Progenitor cell of endocrine pancreas (in vitro differentiated cells): ENCODE measurements around the gene LINGO3. TPM values are rescaled to one million over a fixed set of nuclear protein-coding genes. Genes with fewer than 3 reads are reported as not detected.

Experiments used
- DNase-seq: peaks from one replicate; pipeline ENCODE4 v3.0.0; 2021; ENCODE audit warnings: low spot score; ENCODE audit not compliant: unreplicated experiment
- H3K27ac Mint-ChIP-seq: 2 replicates; pipeline ENCODE4 v1.8.0; 2021; ENCODE audit warnings: mild to moderate bottlenecking, moderate library complexity, mixed read lengths
- H3K27me3 Mint-ChIP-seq: 2 replicates; pipeline ENCODE4 v1.8.0; 2021; ENCODE audit warnings: mixed read lengths
- H3K36me3 Mint-ChIP-seq: 2 replicates; pipeline ENCODE4 v1.8.0; 2022; ENCODE audit warnings: mixed read lengths; ENCODE audit not compliant: insufficient read depth
- H3K4me1 Mint-ChIP-seq: 2 replicates; pipeline ENCODE4 v1.8.0; 2021; ENCODE audit warnings: low read depth, mixed read lengths
- H3K4me3 Mint-ChIP-seq: 2 replicates; pipeline ENCODE4 v1.8.0; 2021; ENCODE audit warnings: low read depth, mild to moderate bottlenecking, moderate library complexity, mixed read lengths
- H3K9me3 Mint-ChIP-seq: 2 replicates; pipeline ENCODE4 v1.8.0; 2021; ENCODE audit warnings: low read depth, mixed read lengths
- total RNA-seq: library from RNA; stranded (reverse); gene quantifications from 2 replicates; pipeline ENCODE4 v1.2.1, GENCODE V29; 2021
- TF ChIP-seq, protein P1 (sequence below): fragments of 200-600 bp; sonication (generic); IDR thresholded peaks from one replicate; pipeline ENCODE4 v1.5.0; 2021; ENCODE audit warnings: antibody characterized with exemption, mild to moderate bottlenecking; ENCODE audit not compliant: unreplicated experiment

The LINGO3 gene
- total RNA-seq, 1 donor from 2014 or later, result 0.17 TPM

DNA sequence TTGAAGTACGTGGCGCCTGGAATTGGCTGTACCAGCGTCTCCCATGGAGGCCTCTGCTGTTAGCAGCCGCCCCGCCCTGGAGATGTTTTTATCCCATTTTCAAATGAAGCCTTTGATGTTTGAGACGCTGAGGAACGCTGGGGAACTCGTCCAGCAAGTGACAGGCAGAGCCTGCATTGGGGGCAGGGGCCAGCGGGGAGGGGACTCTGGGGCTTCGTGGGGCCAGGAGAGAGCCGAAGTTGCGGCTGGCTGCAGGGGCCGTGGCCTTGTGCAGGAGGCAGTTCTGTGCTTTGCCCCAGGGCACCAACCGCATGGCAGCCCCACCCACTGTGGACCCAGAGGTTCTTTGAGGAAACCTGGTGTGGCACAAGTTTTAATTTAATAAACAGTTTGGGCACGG, 34.0 kb upstream of the LINGO3 start:
- Mint-ChIP-seq H3K4me1 (no peaks in the 10 kb centered on the region), H3K9me3 (no peaks in the 10 kb centered on the region), H3K27me3 (no peaks in the 10 kb centered on the region), H3K27ac (no peak overlapping the region), H3K4me3 (no peak overlapping the region), H3K36me3 (no peaks in the 10 kb centered on the region)
- no peak for DNase-seq
- TF ChIP-seq, protein P1, sequence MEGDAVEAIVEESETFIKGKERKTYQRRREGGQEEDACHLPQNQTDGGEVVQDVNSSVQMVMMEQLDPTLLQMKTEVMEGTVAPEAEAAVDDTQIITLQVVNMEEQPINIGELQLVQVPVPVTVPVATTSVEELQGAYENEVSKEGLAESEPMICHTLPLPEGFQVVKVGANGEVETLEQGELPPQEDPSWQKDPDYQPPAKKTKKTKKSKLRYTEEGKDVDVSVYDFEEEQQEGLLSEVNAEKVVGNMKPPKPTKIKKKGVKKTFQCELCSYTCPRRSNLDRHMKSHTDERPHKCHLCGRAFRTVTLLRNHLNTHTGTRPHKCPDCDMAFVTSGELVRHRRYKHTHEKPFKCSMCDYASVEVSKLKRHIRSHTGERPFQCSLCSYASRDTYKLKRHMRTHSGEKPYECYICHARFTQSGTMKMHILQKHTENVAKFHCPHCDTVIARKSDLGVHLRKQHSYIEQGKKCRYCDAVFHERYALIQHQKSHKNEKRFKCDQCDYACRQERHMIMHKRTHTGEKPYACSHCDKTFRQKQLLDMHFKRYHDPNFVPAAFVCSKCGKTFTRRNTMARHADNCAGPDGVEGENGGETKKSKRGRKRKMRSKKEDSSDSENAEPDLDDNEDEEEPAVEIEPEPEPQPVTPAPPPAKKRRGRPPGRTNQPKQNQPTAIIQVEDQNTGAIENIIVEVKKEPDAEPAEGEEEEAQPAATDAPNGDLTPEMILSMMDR, result no peak

DNA sequence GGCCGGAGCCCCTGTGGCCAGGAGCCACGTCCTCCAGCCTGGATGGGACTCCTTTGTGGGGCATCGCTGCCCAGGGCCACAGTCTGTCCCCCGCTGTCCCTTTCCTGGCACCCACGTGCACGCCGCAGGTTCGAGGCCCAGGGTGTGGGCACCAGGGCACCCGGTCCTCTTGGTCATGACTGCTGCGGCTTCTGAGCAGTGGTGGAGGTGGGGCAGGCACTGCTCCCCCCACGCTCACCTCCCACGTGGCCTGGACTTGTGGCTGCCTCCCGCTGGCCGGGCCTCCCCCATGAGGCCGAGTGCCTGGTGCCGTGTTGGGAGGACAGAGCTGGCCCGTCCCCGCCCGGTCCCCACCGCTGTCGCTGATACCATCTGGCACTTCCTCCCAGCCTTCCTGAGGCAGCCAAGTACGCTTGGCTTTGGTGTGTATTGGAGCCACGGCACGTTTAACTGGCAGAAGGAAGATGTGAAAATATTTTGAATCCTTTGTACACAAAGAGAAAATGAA, 33.3 kb upstream of the LINGO3 start:
- H3K27me3 Mint-ChIP-seq, result no peaks in the 10 kb centered on the region
- peaks cover under 1% of the 10 kb centered on the region for H3K4me1 Mint-ChIP-seq
- H3K9me3 Mint-ChIP-seq, result no peaks in the 10 kb centered on the region
- no peak for DNase-seq
- H3K27ac Mint-ChIP-seq, result no peak overlapping the region
- H3K36me3 Mint-ChIP-seq, result no peaks in the 10 kb centered on the region
- TF ChIP-seq, protein P1, result no peak
- no peak overlapping the region for H3K4me3 Mint-ChIP-seq

DNA sequence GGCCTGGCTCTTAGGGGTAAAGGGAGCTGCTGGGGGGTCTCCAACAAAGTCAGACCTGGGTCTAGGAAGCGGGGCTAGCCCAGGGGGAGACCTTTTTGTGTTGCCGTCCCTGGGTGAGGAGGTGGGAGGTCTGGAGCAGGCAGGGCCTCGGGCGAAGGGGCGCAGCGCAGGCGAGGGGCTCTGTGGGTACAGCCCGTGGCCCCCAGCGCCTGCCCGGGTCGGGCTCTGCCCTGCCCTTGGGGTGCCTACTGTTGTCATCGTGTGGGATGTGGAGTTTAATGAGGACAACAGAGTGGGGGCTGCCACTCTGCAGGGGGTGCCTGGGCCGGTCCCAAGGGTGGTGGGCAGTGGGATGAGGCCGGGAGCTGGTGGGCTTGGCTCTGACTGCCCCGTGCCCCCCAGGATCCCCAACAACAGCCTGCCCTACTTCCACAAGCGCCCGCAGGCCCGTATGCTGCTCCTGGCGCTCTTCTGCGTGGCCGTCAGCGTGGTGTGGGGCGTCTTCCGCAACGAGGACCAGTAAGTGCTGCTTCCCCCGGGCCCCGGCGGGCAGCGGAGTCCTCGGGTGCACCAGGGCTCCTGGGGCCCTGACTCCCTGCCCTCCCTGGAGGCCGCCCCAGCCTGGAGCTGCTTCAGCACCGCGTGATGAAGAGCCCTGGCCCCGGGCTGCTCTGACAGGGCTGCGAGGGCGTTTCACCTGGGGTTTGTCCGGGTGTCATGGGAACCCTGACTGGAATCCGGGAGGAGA, 32.7 kb upstream of the LINGO3 start:
- Mint-ChIP-seq H3K27me3 (no peaks in the 10 kb centered on the region), H3K27ac (no peak overlapping the region), H3K4me3 (no peak overlapping the region), H3K9me3 (no peaks in the 10 kb centered on the region), H3K36me3 (peaks cover 2% of the 10 kb centered on the region), H3K4me1 (peaks cover 2% of the 10 kb centered on the region)
- TF ChIP-seq, protein P1, result no peak
- no peak for DNase-seq

DNA sequence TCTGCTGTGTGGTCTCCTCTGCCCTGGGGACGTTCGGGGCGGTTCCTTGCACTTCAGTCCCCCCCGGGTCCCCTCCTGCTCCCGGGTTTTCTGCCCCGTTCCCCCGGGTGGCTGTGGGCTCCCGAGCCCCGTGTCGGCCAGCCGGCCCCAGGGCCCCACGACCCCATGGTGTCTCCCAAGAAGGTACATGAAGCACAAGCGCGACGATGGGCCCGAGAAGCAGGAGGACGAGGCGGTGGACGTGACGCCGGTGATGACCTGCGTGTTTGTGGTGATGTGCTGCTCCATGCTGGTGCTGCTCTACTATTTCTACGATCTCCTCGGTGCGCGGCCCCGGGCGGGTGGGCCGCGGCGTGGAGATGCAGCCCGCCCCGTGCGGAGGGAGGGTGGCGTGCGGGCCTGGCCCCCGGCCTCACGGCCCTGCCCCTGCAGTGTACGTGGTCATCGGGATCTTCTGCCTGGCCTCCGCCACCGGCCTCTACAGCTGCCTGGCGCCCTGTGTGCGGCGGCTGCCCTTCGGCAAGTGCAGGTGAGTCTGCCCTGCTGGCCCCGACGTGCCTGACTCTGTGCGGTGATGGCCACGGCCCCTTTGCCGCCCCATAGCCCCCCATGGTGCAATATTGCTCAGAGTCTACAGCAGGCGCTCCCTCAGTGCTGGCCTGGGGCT, 31.8 kb upstream of the LINGO3 start:
- Mint-ChIP-seq H3K4me3 (no peak overlapping the region), H3K27me3 (no peaks in the 10 kb centered on the region), H3K4me1 (peaks cover 2% of the 10 kb centered on the region), H3K36me3 (peaks cover 3% of the 10 kb centered on the region), H3K27ac (no peak overlapping the region), H3K9me3 (no peaks in the 10 kb centered on the region)
- TF ChIP-seq, protein P1, result no peak
- DNase-seq, result no peak

DNA sequence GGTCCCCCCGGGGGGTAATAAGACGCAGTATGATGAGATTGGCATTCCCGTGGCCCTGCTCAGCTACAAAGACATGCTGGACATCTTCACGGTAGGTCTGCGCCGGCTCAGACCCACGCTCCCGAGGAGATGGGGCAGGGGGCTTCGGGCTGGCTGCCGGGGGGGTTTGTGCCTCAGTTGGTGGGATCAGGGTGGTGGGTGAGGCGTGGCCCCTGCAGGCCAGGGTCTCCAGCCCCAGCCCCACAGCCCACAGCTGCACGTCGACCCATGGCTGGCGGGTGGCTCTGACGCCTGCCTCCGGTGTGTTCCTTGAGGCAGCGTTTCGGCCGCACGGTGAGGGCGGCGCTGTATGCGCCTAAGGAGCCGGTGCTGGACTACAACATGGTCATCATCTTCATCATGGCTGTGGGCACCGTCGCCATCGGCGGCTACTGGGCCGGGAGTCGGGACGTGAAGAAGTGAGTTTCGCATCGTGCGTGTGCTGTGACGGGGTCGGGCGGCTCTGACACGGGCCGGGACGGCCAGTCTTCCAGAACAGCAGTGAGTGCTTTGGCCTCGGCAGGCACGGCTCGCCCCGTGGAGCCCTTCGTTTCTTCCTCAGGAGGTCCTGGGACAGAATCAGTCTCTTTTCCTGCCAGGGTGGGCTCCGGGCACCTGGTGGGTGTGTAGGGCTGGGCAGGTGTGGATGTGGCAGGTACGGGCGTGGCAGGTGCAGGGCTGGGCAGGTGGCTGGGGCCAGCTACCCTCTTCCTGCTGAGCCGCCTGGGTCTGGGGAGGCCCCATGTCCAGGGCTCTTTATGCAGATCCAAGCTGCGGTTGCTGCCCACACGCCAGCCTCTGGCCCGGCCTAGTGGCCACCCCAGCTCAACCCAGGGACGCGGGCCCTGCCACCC, 31.0 kb upstream of the LINGO3 start:
- no peak for DNase-seq
- H3K4me1 Mint-ChIP-seq, result peaks cover 2% of the 10 kb centered on the region

More for the DNA sequence above, 31.0 kb upstream of the LINGO3 start:
- Mint-ChIP-seq H3K4me3 (no peak overlapping the region), H3K36me3 (peaks cover 3% of the 10 kb centered on the region), H3K27ac (no peak overlapping the region), H3K27me3 (no peaks in the 10 kb centered on the region), H3K9me3 (no peaks in the 10 kb centered on the region)
- TF ChIP-seq, protein P1, result no peak
